ENCODE results near the gene GUCD1.

The GUCD1 gene

GRCh38 chr22:24588757-24589481 lies 34.0 kb upstream of the GUCD1 start:
- FAIRE-seq (no peak), DNase-seq (ENCODE audit: insufficient read length, low spot score) (no peak)
- TF ChIP-seq POLR2A (IDR thresholded peaks at IDR 0.05; ENCODE audit: low read depth, low read length) (no peak), POLR2AphosphoS5 (IDR thresholded peaks at IDR 0.05; ENCODE audit: low read depth, low read length) (no peak), POU2F2 (IDR thresholded peaks at IDR 0.05; ENCODE audit: low read depth, low read length) (no peak), TAF1 (IDR thresholded peaks at IDR 0.05; ENCODE audit: low read depth, low read length) (no peak), PAX5 (IDR thresholded peaks at IDR 0.05; ENCODE audit: insufficient read depth, low read length, severe bottlenecking) (no peak), SPI1 (IDR thresholded peaks at IDR 0.05; ENCODE audit: low read depth, low read length) (no peak)

- FAIRE-seq, result no peak
- no peak for TF ChIP-seq TAF1 (IDR thresholded peaks at IDR 0.05; ENCODE audit: low read depth, low read length)
- no peak for TF ChIP-seq POLR2A (IDR thresholded peaks at IDR 0.05; ENCODE audit: low read depth, low read length)
- no peak for TF ChIP-seq POU2F2 (IDR thresholded peaks at IDR 0.05; ENCODE audit: low read depth, low read length)
- TF ChIP-seq PAX5 (IDR thresholded peaks at IDR 0.05; ENCODE audit: insufficient read depth, low read length, severe bottlenecking), result no peak
- no peak for TF ChIP-seq POLR2AphosphoS5 (IDR thresholded peaks at IDR 0.05; ENCODE audit: low read depth, low read length)
Measured at GRCh38 chr22:24588381-24588756, 33.4 kb upstream of the GUCD1 start.

GRCh38 chr22:24587948-24588347 lies 33.0 kb upstream of the GUCD1 start:
- no peak for DNase-seq (ENCODE audit: insufficient read length, low spot score)
- no peak for FAIRE-seq
- no peak for TF ChIP-seq POLR2A (IDR thresholded peaks at IDR 0.05; ENCODE audit: low read depth, low read length)

More at GRCh38 chr22:24588381-24588756, 33.4 kb upstream of the GUCD1 start:
- DNase-seq (ENCODE audit: insufficient read length, low spot score), result no peak

GRCh38 chr22:24587251-24587650 lies 32.3 kb upstream of the GUCD1 start:
- no peak for DNase-seq (ENCODE audit: insufficient read length, low spot score)
- no peak for TF ChIP-seq TAF1 (IDR thresholded peaks at IDR 0.05; ENCODE audit: low read depth, low read length)
- TF ChIP-seq PAX5 (IDR thresholded peaks at IDR 0.05; ENCODE audit: insufficient read depth, low read length, severe bottlenecking), result no peak
- TF ChIP-seq SPI1 (IDR thresholded peaks at IDR 0.05; ENCODE audit: low read depth, low read length), result no peak
- TF ChIP-seq POLR2A (IDR thresholded peaks at IDR 0.05; ENCODE audit: low read depth, low read length), result no peak
- TF ChIP-seq POU2F2 (IDR thresholded peaks at IDR 0.05; ENCODE audit: low read depth, low read length), result no peak
- no peak for TF ChIP-seq POLR2AphosphoS5 (IDR thresholded peaks at IDR 0.05; ENCODE audit: low read depth, low read length)
- no peak for FAIRE-seq

GRCh38 chr22:24585927-24586546 lies 31.1 kb upstream of the GUCD1 start:
- FAIRE-seq (no peak), DNase-seq (ENCODE audit: insufficient read length, low spot score) (no peak)
- TF ChIP-seq PAX5 (IDR thresholded peaks at IDR 0.05; ENCODE audit: insufficient read depth, low read length, severe bottlenecking), result no peak
- TF ChIP-seq POU2F2 (IDR thresholded peaks at IDR 0.05; ENCODE audit: low read depth, low read length), result no peak
- TF ChIP-seq TAF1 (IDR thresholded peaks at IDR 0.05; ENCODE audit: low read depth, low read length), result no peak
- no peak for TF ChIP-seq POLR2AphosphoS5 (IDR thresholded peaks at IDR 0.05; ENCODE audit: low read depth, low read length)
- no peak for TF ChIP-seq SPI1 (IDR thresholded peaks at IDR 0.05; ENCODE audit: low read depth, low read length)
- no peak for TF ChIP-seq POLR2A (IDR thresholded peaks at IDR 0.05; ENCODE audit: low read depth, low read length)

GRCh38 chr22:24585461-24585860 lies 30.5 kb upstream of the GUCD1 start:
- DNase-seq (ENCODE audit: insufficient read length, low spot score), result no peak
- TF ChIP-seq PAX5 (IDR thresholded peaks at IDR 0.05; ENCODE audit: insufficient read depth, low read length, severe bottlenecking), result no peak
- TF ChIP-seq TAF1 (IDR thresholded peaks at IDR 0.05; ENCODE audit: low read depth, low read length), result no peak
- TF ChIP-seq POLR2A (IDR thresholded peaks at IDR 0.05; ENCODE audit: low read depth, low read length), result no peak
- TF ChIP-seq POU2F2 (IDR thresholded peaks at IDR 0.05; ENCODE audit: low read depth, low read length), result no peak
- TF ChIP-seq POLR2AphosphoS5 (IDR thresholded peaks at IDR 0.05; ENCODE audit: low read depth, low read length), result no peak
- no peak for TF ChIP-seq SPI1 (IDR thresholded peaks at IDR 0.05; ENCODE audit: low read depth, low read length)
- no peak for FAIRE-seq

GRCh38 chr22:24584871-24585411 lies 30.0 kb upstream of the GUCD1 start:
- FAIRE-seq (no peak), DNase-seq (ENCODE audit: insufficient read length, low spot score) (no peak)
- no peak for TF ChIP-seq POLR2AphosphoS5 (IDR thresholded peaks at IDR 0.05; ENCODE audit: low read depth, low read length)
- TF ChIP-seq POLR2A (IDR thresholded peaks at IDR 0.05; ENCODE audit: low read depth, low read length), result no peak
- no peak for TF ChIP-seq PAX5 (IDR thresholded peaks at IDR 0.05; ENCODE audit: insufficient read depth, low read length, severe bottlenecking)
- no peak for TF ChIP-seq SPI1 (IDR thresholded peaks at IDR 0.05; ENCODE audit: low read depth, low read length)
- TF ChIP-seq POU2F2 (IDR thresholded peaks at IDR 0.05; ENCODE audit: low read depth, low read length), result no peak
- TF ChIP-seq TAF1 (IDR thresholded peaks at IDR 0.05; ENCODE audit: low read depth, low read length), result no peak

- TF ChIP-seq SPI1 (IDR thresholded peaks at IDR 0.05; ENCODE audit: low read depth, low read length), result no peak
- no peak for TF ChIP-seq POU2F2 (IDR thresholded peaks at IDR 0.05; ENCODE audit: low read depth, low read length)
- no peak for TF ChIP-seq PAX5 (IDR thresholded peaks at IDR 0.05; ENCODE audit: insufficient read depth, low read length, severe bottlenecking)
- TF ChIP-seq POLR2A (IDR thresholded peaks at IDR 0.05; ENCODE audit: low read depth, low read length), result no peak
- TF ChIP-seq TAF1 (IDR thresholded peaks at IDR 0.05; ENCODE audit: low read depth, low read length), result no peak
- no peak for TF ChIP-seq POLR2AphosphoS5 (IDR thresholded peaks at IDR 0.05; ENCODE audit: low read depth, low read length)
- DNase-seq (ENCODE audit: insufficient read length, low spot score) (no peak), FAIRE-seq (no peak)
Measured at GRCh38 chr22:24584166-24584790, 29.3 kb upstream of the GUCD1 start.

Measured in GM12891 (cell line).